H1 (cell line): ENCODE data around the gene EPB41L4A. TPM values are rescaled to one million over a fixed set of nuclear protein-coding genes. Genes with fewer than 3 reads are reported as not detected.

Experiments used
- CTCF ChIA-PET: fragments of 300-600 bp; sonication (Branson Sonifier 250); formaldehyde crosslinking; loops from one replicate; lab custom pipeline; 2021; ENCODE audit not compliant: partially characterized antibody; lab: Charles Lee
- POLR2A ChIA-PET: fragments of 300-600 bp; sonication (Branson Sonifier 250); formaldehyde crosslinking; loops from one replicate; lab custom pipeline; 2021; ENCODE audit warnings: inconsistent platforms; ENCODE audit not compliant: partially characterized antibody; lab: Charles Lee
- DNase-seq, 2 experiments: peaks; one replicate each; pipeline versions ENCODE4 v3.0.0 to v3.0.0-alpha.2; 2010 to 2022; ENCODE audit warnings: low spot score in 2 of 2, low read depth in 1 of 2, mixed read lengths in 1 of 2
- FAIRE-seq: peaks from 2 replicates; lab custom pipeline; 2011; peaks lifted over from hg19 to GRCh38; lab: Jason Lieb, UNC
- H2AFZ ChIP-seq: 2 replicates; pipeline ENCODE4 v1.8.1; 2012; ENCODE audit warnings: low read length, inconsistent platforms
- H2AK5ac ChIP-seq: 2 replicates; pipeline ENCODE4 v1.6.1; 2013; ENCODE audit warnings: low read depth, low read length
- H2BK120ac ChIP-seq: replicated peaks from 2 replicates; pipeline ENCODE3; 2013; ENCODE audit warnings: low read depth, low read length, inconsistent platforms
- H2BK12ac ChIP-seq: 2 replicates; pipeline ENCODE4 v1.6.1; 2013; ENCODE audit warnings: low read depth, low read length
- H2BK15ac ChIP-seq: 2 replicates; pipeline ENCODE4 v1.6.1; 2013; ENCODE audit warnings: low read length
- H2BK20ac ChIP-seq: 2 replicates; pipeline ENCODE4 v1.6.1; 2013; ENCODE audit warnings: low read length
- H2BK5ac ChIP-seq: 2 replicates; pipeline ENCODE4 v1.6.1; 2013; ENCODE audit warnings: low read depth, low read length
- H3K14ac ChIP-seq: 2 replicates; pipeline ENCODE4 v1.6.1; 2013; ENCODE audit warnings: inconsistent platforms; ENCODE audit not compliant: insufficient read length
- H3K18ac ChIP-seq: 2 replicates; pipeline ENCODE4 v1.6.1; 2013; ENCODE audit warnings: low read length; ENCODE audit errors: extremely low read depth
- H3K23ac ChIP-seq: 2 replicates; pipeline ENCODE4 v1.6.1; 2013; ENCODE audit warnings: inconsistent platforms; ENCODE audit not compliant: insufficient read length
- H3K23me2 ChIP-seq: 2 replicates; pipeline ENCODE4 v1.6.1; 2013; ENCODE audit warnings: low read depth, low read length
- H3K27ac ChIP-seq: 2 replicates; pipeline ENCODE4 v1.6.1; 2011; ENCODE audit warnings: low read depth, low read length, inconsistent platforms
- H3K27me3 ChIP-seq, 4 experiments: replicated peaks in 1 of 4; 1 replicate in 1 of 4; 2 replicates in 3 of 4; pipeline versions ENCODE4 v1.6.1 to v1.8.1; 2011 to 2013; ENCODE audit warnings: low read length in 3 of 4, mild to moderate bottlenecking in 3 of 4, inconsistent platforms in 2 of 4, mixed read lengths in 2 of 4, moderate library complexity in 1 of 4; ENCODE audit not compliant: control insufficient read depth in 3 of 4, insufficient read depth in 3 of 4; ENCODE audit errors: extremely low read depth in 1 of 4
- H3K36me3 ChIP-seq, 4 experiments: 2 replicates each; pipeline versions ENCODE4 v1.6.1 to v1.8.1; 2011 to 2013; ENCODE audit warnings: mild to moderate bottlenecking in 4 of 4, low read length in 3 of 4, moderate library complexity in 2 of 4, control low read depth in 1 of 4, inconsistent platforms in 1 of 4; ENCODE audit not compliant: insufficient read depth in 4 of 4, control insufficient read depth in 2 of 4
- H3K4ac ChIP-seq: replicated peaks from 2 replicates; pipeline ENCODE3; 2013; ENCODE audit warnings: low read length, low read depth, mixed read lengths, inconsistent platforms; ENCODE audit not compliant: insufficient read length
- H3K4me1 ChIP-seq, 4 experiments: replicated peaks in 1 of 4; 1 replicate in 1 of 4; 2 replicates in 3 of 4; pipeline versions ENCODE4 v1.6.1 to v1.8.1; 2011 to 2013; ENCODE audit warnings: low read length in 3 of 4, inconsistent platforms in 2 of 4, mixed read lengths in 1 of 4; ENCODE audit not compliant: insufficient read depth in 4 of 4, control insufficient read depth in 3 of 4
- H3K4me2 ChIP-seq, 2 experiments: 2 replicates each; pipeline versions ENCODE4 v1.6.1 to v1.8.1; 2011 to 2013; ENCODE audit warnings: low read depth in 2 of 2, low read length in 2 of 2, control low read depth in 1 of 2, inconsistent platforms in 1 of 2, mild to moderate bottlenecking in 1 of 2; ENCODE audit not compliant: insufficient read depth in 1 of 2
- H3K4me3 ChIP-seq, 4 experiments: fragments of 200-600, 300-600 bp in 1 of 4; sonication (generic), shearing (Covaris generic), sonication (Bioruptor Twin) in 1 of 4; 2 replicates each; pipeline versions ENCODE4 v1.5.1 to v1.8.1; 2011 to 2016; ENCODE audit warnings: low read length in 4 of 4, low read depth in 3 of 4, control low read depth in 2 of 4, inconsistent platforms in 2 of 4, mild to moderate bottlenecking in 2 of 4, mixed read lengths in 1 of 4, moderate library complexity in 1 of 4; ENCODE audit not compliant: insufficient read depth in 2 of 4; ENCODE audit errors: extremely low read depth in 1 of 4
- H3K56ac ChIP-seq: replicated peaks from 2 replicates; pipeline ENCODE3; 2013; ENCODE audit warnings: low read depth, mild to moderate bottlenecking, mixed read lengths, low read length, inconsistent platforms; ENCODE audit not compliant: insufficient read length
- H3K79me1 ChIP-seq: 2 replicates; pipeline ENCODE4 v1.6.1; 2013; ENCODE audit warnings: low read depth, low read length, control low read depth
- H3K79me2 ChIP-seq, 2 experiments: 2 replicates each; pipeline versions ENCODE4 v1.6.1 to v1.8.1; 2012 to 2013; ENCODE audit warnings: low read length in 2 of 2, mild to moderate bottlenecking in 2 of 2, inconsistent platforms in 1 of 2; ENCODE audit not compliant: insufficient read depth in 2 of 2, control insufficient read depth in 1 of 2
- H3K9ac ChIP-seq, 4 experiments: replicated peaks in 1 of 4; 1 replicate in 1 of 4; 2 replicates in 3 of 4; pipeline versions ENCODE4 v1.6.1 to v1.8.1; 2011 to 2013; ENCODE audit warnings: low read depth in 3 of 4, low read length in 3 of 4, control low read depth in 2 of 4, mild to moderate bottlenecking in 2 of 4, moderate library complexity in 2 of 4, inconsistent platforms in 1 of 4; ENCODE audit errors: extremely low read depth in 1 of 4
- H3K9me3 ChIP-seq, 2 experiments: 2 replicates each; pipeline versions ENCODE4 v1.6.1 to v1.8.1; 2012 to 2013; ENCODE audit warnings: mild to moderate bottlenecking in 2 of 2, moderate library complexity in 2 of 2, control low read depth in 1 of 2, inconsistent platforms in 1 of 2, low read depth in 1 of 2, low read length in 1 of 2, mixed read lengths in 1 of 2; ENCODE audit not compliant: insufficient read depth in 2 of 2
- H4K20me1 ChIP-seq, 2 experiments: replicated peaks in 1 of 2; 2 replicates each; pipeline versions ENCODE3 to v1.8.1; 2011 to 2013; ENCODE audit warnings: inconsistent platforms in 2 of 2, low read length in 2 of 2, mild to moderate bottlenecking in 1 of 2; ENCODE audit not compliant: insufficient read depth in 2 of 2, control insufficient read depth in 1 of 2
- H4K5ac ChIP-seq: 2 replicates; pipeline ENCODE4 v1.6.1; 2013; ENCODE audit warnings: low read length, low read depth, mixed read lengths, inconsistent platforms; ENCODE audit not compliant: insufficient read length
- H4K8ac ChIP-seq: 2 replicates; pipeline ENCODE4 v1.8.0; 2013; ENCODE audit warnings: mild to moderate bottlenecking, moderate library complexity, low read length, inconsistent platforms; ENCODE audit not compliant: insufficient read depth; ENCODE audit errors: extremely low read depth
- H4K91ac ChIP-seq: replicated peaks from 2 replicates; pipeline ENCODE3; 2013; ENCODE audit warnings: low read length, mixed read lengths, inconsistent platforms; ENCODE audit not compliant: insufficient read length
- ASH2L ChIP-seq: fragments of 200-600, 300-600 bp; sonication (generic); IDR thresholded peaks from one replicate; pipeline ENCODE4 v1.7.1; 2017; ENCODE audit warnings: low read length
- BRCA1 ChIP-seq: IDR thresholded peaks from 2 replicates; pipeline ENCODE4 v1.6.1; 2012; ENCODE audit warnings: low read depth, low read length, improper control_type of control experiment
- CBX8 ChIP-seq: fragments of 300-800, 300-1000 bp; sonication (generic); IDR thresholded peaks from 2 replicates; pipeline ENCODE4 v1.7.1; 2016; ENCODE audit warnings: low read depth, low read length, borderline replicate concordance
- GABPA ChIP-seq: IDR thresholded peaks from 2 replicates; pipeline ENCODE4 v1.6.1; 2011; ENCODE audit warnings: mild to moderate bottlenecking, low read length, moderate library complexity, borderline replicate concordance; ENCODE audit not compliant: insufficient read depth
- HDAC6 ChIP-seq: IDR thresholded peaks from one replicate; pipeline ENCODE4 v1.7.1; 2012; ENCODE audit warnings: low read depth, mild to moderate bottlenecking, inconsistent platforms, low read length, moderate library complexity
- JUN ChIP-seq: IDR thresholded peaks from 2 replicates; pipeline ENCODE4 v1.6.1; 2011; ENCODE audit warnings: low read depth, mild to moderate bottlenecking, improper control_type of control experiment, low read length
- KDM4A ChIP-seq: IDR thresholded peaks from one replicate; pipeline ENCODE4 v1.7.1; 2012; ENCODE audit warnings: low read depth, mild to moderate bottlenecking, moderate library complexity, low read length, inconsistent platforms; ENCODE audit not compliant: severe bottlenecking
- KDM5A ChIP-seq: fragments of 200-600 bp; IDR thresholded peaks from 2 replicates; pipeline ENCODE4 v1.7.1; 2012; ENCODE audit warnings: mild to moderate bottlenecking, low read length, inconsistent platforms, mixed read lengths
- NRF1 ChIP-seq: IDR thresholded peaks from 2 replicates; pipeline ENCODE4 v1.6.1; 2011; ENCODE audit warnings: mild to moderate bottlenecking, low read depth, low read length, improper control_type of control experiment
- RBBP5 ChIP-seq: IDR thresholded peaks from 2 replicates; pipeline ENCODE4 v1.7.1; 2012; ENCODE audit warnings: low read depth, mild to moderate bottlenecking, inconsistent platforms, low read length, moderate library complexity, borderline replicate concordance
- RFX5 ChIP-seq: IDR thresholded peaks from 2 replicates; pipeline ENCODE4 v1.6.1; 2011; ENCODE audit warnings: low read depth, low read length, improper control_type of control experiment, borderline replicate concordance
- SIRT6 ChIP-seq: IDR thresholded peaks from one replicate; pipeline ENCODE4 v1.7.1; 2012; ENCODE audit warnings: low read length, inconsistent platforms
- TAF7 ChIP-seq: optimal IDR thresholded peaks from 2 replicates; pipeline ENCODE3; 2011; ENCODE audit warnings: low read depth, mild to moderate bottlenecking, inconsistent platforms, low read length, moderate library complexity, borderline replicate concordance
- WGBS, 2 experiments: shearing (Covaris generic) in 1 of 2; methylation state at CpG; one replicate each; pipeline versions ENCODE4 v1.1.6 to v1.1.7; 2013 to 2015; ENCODE audit warnings: low lambda C conversion rate in 2 of 2, mixed read lengths in 2 of 2, inconsistent platforms in 1 of 2, low coverage in 1 of 2, missing lambda C conversion rate in 1 of 2; ENCODE audit not compliant: insufficient replicate concordance in 2 of 2, insufficient coverage in 1 of 2, insufficient read length in 1 of 2; ENCODE audit errors: extremely low coverage in 1 of 2, missing lambda C conversion rate in 1 of 2; 5-methylcytosine and 5-hydroxymethylcytosine counted together
- polyA plus RNA-seq, 7 experiments: library from polyadenylated mRNA; depleted of rRNA in 3 of 7; stranded (reverse) in 5 of 7; unstranded in 2 of 7; fragments of >200 nt in 5 of 7; fragments of 200-250 nt in 2 of 7; gene quantifications; 1 replicate in 5 of 7; 2 replicates in 1 of 7; 4 replicates in 1 of 7; pipeline versions ENCODE4 v1.2.1 to v1.2.3, GENCODE V29; 2011 to 2013; ENCODE audit warnings: missing spikeins in 2 of 7, mixed read lengths in 2 of 7
- total RNA-seq: library from RNA; stranded (reverse); fragmentation: NEBNext Ultra II Directional; extraction: Animal tissue kit (Norgen Biotek cat#: 25700); gene quantifications from 2 replicates; pipeline ENCODE4 v1.2.1, GENCODE V29; 2021
- TF ChIP-seq, protein P1 (sequence below): IDR thresholded peaks from 2 replicates; pipeline ENCODE4 v1.6.1; 2011; ENCODE audit warnings: low read length, improper control_type of control experiment

The EPB41L4A gene
- total and polyA plus RNA-seq, 2 of the 8 experiments (the other 6 are each of a cell fraction or from before 2014, with no cell fraction given): 1.6 to 4.6 TPM

DNA sequence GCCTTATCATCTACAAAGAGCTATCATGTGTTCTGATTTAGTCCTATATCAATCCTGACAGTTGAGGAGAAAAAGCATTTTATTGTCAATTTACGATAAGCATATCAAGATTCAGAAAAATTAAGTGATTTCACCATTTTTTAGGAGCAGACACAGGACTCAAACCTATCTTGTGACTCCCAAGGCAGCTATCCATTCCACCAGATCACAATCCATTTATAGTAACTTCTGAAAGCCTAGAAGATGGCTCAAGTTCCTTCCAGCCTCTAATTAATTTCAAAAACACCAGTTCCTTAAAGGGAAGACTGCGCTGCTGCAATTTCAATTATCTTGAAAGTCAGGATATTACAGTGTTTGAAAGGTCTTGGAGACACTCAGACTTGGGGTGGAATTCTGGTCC is 114.3 kb downstream of the EPB41L4A start:
- H3K9me3 ChIP-seq: no peaks in the 10 kb centered on the region
- TF ChIP-seq HDAC6: no peak
- TF ChIP-seq SIRT6: no peak
- no peak for TF ChIP-seq NRF1
- TF ChIP-seq, protein P1, sequence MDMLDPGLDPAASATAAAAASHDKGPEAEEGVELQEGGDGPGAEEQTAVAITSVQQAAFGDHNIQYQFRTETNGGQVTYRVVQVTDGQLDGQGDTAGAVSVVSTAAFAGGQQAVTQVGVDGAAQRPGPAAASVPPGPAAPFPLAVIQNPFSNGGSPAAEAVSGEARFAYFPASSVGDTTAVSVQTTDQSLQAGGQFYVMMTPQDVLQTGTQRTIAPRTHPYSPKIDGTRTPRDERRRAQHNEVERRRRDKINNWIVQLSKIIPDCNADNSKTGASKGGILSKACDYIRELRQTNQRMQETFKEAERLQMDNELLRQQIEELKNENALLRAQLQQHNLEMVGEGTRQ: no peak
- no peak for TF ChIP-seq ASH2L
- TF ChIP-seq RBBP5: no peak
- TF ChIP-seq BRCA1: no peak
- no peak for TF ChIP-seq JUN
- TF ChIP-seq RFX5: no peak
- TF ChIP-seq KDM5A: no peak
- no peak for TF ChIP-seq CBX8
- no peak for TF ChIP-seq TAF7
- no peak for TF ChIP-seq GABPA
- no peak for TF ChIP-seq KDM4A
- H3K4me1 ChIP-seq: no peaks in the 10 kb centered on the region
- H3K27ac ChIP-seq: no peak overlapping the region
- H3K23ac ChIP-seq: no peak overlapping the region
- no peaks in the 10 kb centered on the region for H4K20me1 ChIP-seq
- no peak overlapping the region for H3K9ac ChIP-seq
- no peaks in the 10 kb centered on the region for H3K79me1 ChIP-seq
- FAIRE-seq (no peak), DNase-seq (no peak)
- no peak overlapping the region for H3K4ac ChIP-seq
- no peak overlapping the region for H2BK15ac ChIP-seq
- no peak overlapping the region for H4K91ac ChIP-seq
- no peak overlapping the region for H2BK120ac ChIP-seq
- POLR2A ChIA-PET: no interaction called here
- H3K27me3 ChIP-seq: no peaks in the 10 kb centered on the region
- no peak overlapping the region for H3K18ac ChIP-seq
- no peak overlapping the region for H2BK20ac ChIP-seq
- CTCF ChIA-PET: no interaction called here
- no peaks in the 10 kb centered on the region for H3K36me3 ChIP-seq
- no peak overlapping the region for H2BK12ac ChIP-seq
- H4K5ac ChIP-seq: no peak overlapping the region
- WGBS, 2 experiments: 94% methylated on average over 2 of the region's 2 CpGs; no CpG with 5 or more reads in 1 of the 2 experiments
- no peak overlapping the region for H4K8ac ChIP-seq
- no peak overlapping the region for H2AK5ac ChIP-seq
- no peaks in the 10 kb centered on the region for H3K23me2 ChIP-seq
- H2AFZ ChIP-seq: no peak overlapping the region
- H2BK5ac ChIP-seq: no peak overlapping the region
- no peak overlapping the region for H3K56ac ChIP-seq
- no peaks in the 10 kb centered on the region for H3K79me2 ChIP-seq
- no peak overlapping the region for H3K4me2 ChIP-seq
- H3K14ac ChIP-seq: no peak overlapping the region
- H3K4me3 ChIP-seq: no peak overlapping the region
